H1 (cell line): ENCODE data around the gene CYP27C1. TPM values are rescaled to one million over a fixed set of nuclear protein-coding genes. Genes with fewer than 3 reads are reported as not detected.
A peak's percentile ranks its signal among the peaks of the same experiment; 100 is the strongest.

ENCODE experiments used
- CTCF ChIA-PET: fragments of 300-600 bp; sonication (Branson Sonifier 250); formaldehyde crosslinking; loops from one replicate; lab custom pipeline; 2021; ENCODE audit not compliant: partially characterized antibody; lab: Charles Lee
- POLR2A ChIA-PET: fragments of 300-600 bp; sonication (Branson Sonifier 250); formaldehyde crosslinking; loops from one replicate; lab custom pipeline; 2021; ENCODE audit warnings: inconsistent platforms; ENCODE audit not compliant: partially characterized antibody; lab: Charles Lee
- DNase-seq, 2 experiments: peaks; one replicate each; pipeline versions ENCODE4 v3.0.0 to v3.0.0-alpha.2; 2010 to 2022; ENCODE audit warnings: low spot score in 2 of 2, low read depth in 1 of 2, mixed read lengths in 1 of 2
- FAIRE-seq: peaks from 2 replicates; lab custom pipeline; 2011; peaks lifted over from hg19 to GRCh38; lab: Jason Lieb, UNC
- H2AFZ ChIP-seq: 2 replicates; pipeline ENCODE4 v1.8.1; 2012; ENCODE audit warnings: low read length, inconsistent platforms
- H2AK5ac ChIP-seq: 2 replicates; pipeline ENCODE4 v1.6.1; 2013; ENCODE audit warnings: low read depth, low read length
- H2BK120ac ChIP-seq: replicated peaks from 2 replicates; pipeline ENCODE3; 2013; ENCODE audit warnings: low read depth, low read length, inconsistent platforms
- H2BK12ac ChIP-seq: 2 replicates; pipeline ENCODE4 v1.6.1; 2013; ENCODE audit warnings: low read depth, low read length
- H2BK15ac ChIP-seq: 2 replicates; pipeline ENCODE4 v1.6.1; 2013; ENCODE audit warnings: low read length
- H2BK20ac ChIP-seq: 2 replicates; pipeline ENCODE4 v1.6.1; 2013; ENCODE audit warnings: low read length
- H2BK5ac ChIP-seq: 2 replicates; pipeline ENCODE4 v1.6.1; 2013; ENCODE audit warnings: low read depth, low read length
- H3K14ac ChIP-seq: 2 replicates; pipeline ENCODE4 v1.6.1; 2013; ENCODE audit warnings: inconsistent platforms; ENCODE audit not compliant: insufficient read length
- H3K18ac ChIP-seq: 2 replicates; pipeline ENCODE4 v1.6.1; 2013; ENCODE audit warnings: low read length; ENCODE audit errors: extremely low read depth
- H3K23ac ChIP-seq: 2 replicates; pipeline ENCODE4 v1.6.1; 2013; ENCODE audit warnings: inconsistent platforms; ENCODE audit not compliant: insufficient read length
- H3K23me2 ChIP-seq: 2 replicates; pipeline ENCODE4 v1.6.1; 2013; ENCODE audit warnings: low read depth, low read length
- H3K27ac ChIP-seq: 2 replicates; pipeline ENCODE4 v1.6.1; 2011; ENCODE audit warnings: low read depth, low read length, inconsistent platforms
- H3K27me3 ChIP-seq, 4 experiments: replicated peaks in 1 of 4; 1 replicate in 1 of 4; 2 replicates in 3 of 4; pipeline versions ENCODE4 v1.6.1 to v1.8.1; 2011 to 2013; ENCODE audit warnings: low read length in 3 of 4, mild to moderate bottlenecking in 3 of 4, inconsistent platforms in 2 of 4, mixed read lengths in 2 of 4, moderate library complexity in 1 of 4; ENCODE audit not compliant: control insufficient read depth in 3 of 4, insufficient read depth in 3 of 4; ENCODE audit errors: extremely low read depth in 1 of 4
- H3K36me3 ChIP-seq, 4 experiments: 2 replicates each; pipeline versions ENCODE4 v1.6.1 to v1.8.1; 2011 to 2013; ENCODE audit warnings: mild to moderate bottlenecking in 4 of 4, low read length in 3 of 4, moderate library complexity in 2 of 4, control low read depth in 1 of 4, inconsistent platforms in 1 of 4; ENCODE audit not compliant: insufficient read depth in 4 of 4, control insufficient read depth in 2 of 4
- H3K4ac ChIP-seq: replicated peaks from 2 replicates; pipeline ENCODE3; 2013; ENCODE audit warnings: low read length, low read depth, mixed read lengths, inconsistent platforms; ENCODE audit not compliant: insufficient read length
- H3K4me1 ChIP-seq, 4 experiments: replicated peaks in 1 of 4; 1 replicate in 1 of 4; 2 replicates in 3 of 4; pipeline versions ENCODE4 v1.6.1 to v1.8.1; 2011 to 2013; ENCODE audit warnings: low read length in 3 of 4, inconsistent platforms in 2 of 4, mixed read lengths in 1 of 4; ENCODE audit not compliant: insufficient read depth in 4 of 4, control insufficient read depth in 3 of 4
- H3K4me2 ChIP-seq, 2 experiments: 2 replicates each; pipeline versions ENCODE4 v1.6.1 to v1.8.1; 2011 to 2013; ENCODE audit warnings: low read depth in 2 of 2, low read length in 2 of 2, control low read depth in 1 of 2, inconsistent platforms in 1 of 2, mild to moderate bottlenecking in 1 of 2; ENCODE audit not compliant: insufficient read depth in 1 of 2
- H3K4me3 ChIP-seq, 4 experiments: fragments of 200-600, 300-600 bp in 1 of 4; sonication (generic), shearing (Covaris generic), sonication (Bioruptor Twin) in 1 of 4; 2 replicates each; pipeline versions ENCODE4 v1.5.1 to v1.8.1; 2011 to 2016; ENCODE audit warnings: low read length in 4 of 4, low read depth in 3 of 4, control low read depth in 2 of 4, inconsistent platforms in 2 of 4, mild to moderate bottlenecking in 2 of 4, mixed read lengths in 1 of 4, moderate library complexity in 1 of 4; ENCODE audit not compliant: insufficient read depth in 2 of 4; ENCODE audit errors: extremely low read depth in 1 of 4
- H3K56ac ChIP-seq: replicated peaks from 2 replicates; pipeline ENCODE3; 2013; ENCODE audit warnings: low read depth, mild to moderate bottlenecking, mixed read lengths, low read length, inconsistent platforms; ENCODE audit not compliant: insufficient read length
- H3K79me1 ChIP-seq: 2 replicates; pipeline ENCODE4 v1.6.1; 2013; ENCODE audit warnings: low read depth, low read length, control low read depth
- H3K79me2 ChIP-seq, 2 experiments: 2 replicates each; pipeline versions ENCODE4 v1.6.1 to v1.8.1; 2012 to 2013; ENCODE audit warnings: low read length in 2 of 2, mild to moderate bottlenecking in 2 of 2, inconsistent platforms in 1 of 2; ENCODE audit not compliant: insufficient read depth in 2 of 2, control insufficient read depth in 1 of 2
- H3K9ac ChIP-seq, 4 experiments: replicated peaks in 1 of 4; 1 replicate in 1 of 4; 2 replicates in 3 of 4; pipeline versions ENCODE4 v1.6.1 to v1.8.1; 2011 to 2013; ENCODE audit warnings: low read depth in 3 of 4, low read length in 3 of 4, control low read depth in 2 of 4, mild to moderate bottlenecking in 2 of 4, moderate library complexity in 2 of 4, inconsistent platforms in 1 of 4; ENCODE audit errors: extremely low read depth in 1 of 4
- H3K9me3 ChIP-seq, 2 experiments: 2 replicates each; pipeline versions ENCODE4 v1.6.1 to v1.8.1; 2012 to 2013; ENCODE audit warnings: mild to moderate bottlenecking in 2 of 2, moderate library complexity in 2 of 2, control low read depth in 1 of 2, inconsistent platforms in 1 of 2, low read depth in 1 of 2, low read length in 1 of 2, mixed read lengths in 1 of 2; ENCODE audit not compliant: insufficient read depth in 2 of 2
- H4K20me1 ChIP-seq, 2 experiments: replicated peaks in 1 of 2; 2 replicates each; pipeline versions ENCODE3 to v1.8.1; 2011 to 2013; ENCODE audit warnings: inconsistent platforms in 2 of 2, low read length in 2 of 2, mild to moderate bottlenecking in 1 of 2; ENCODE audit not compliant: insufficient read depth in 2 of 2, control insufficient read depth in 1 of 2
- H4K5ac ChIP-seq: 2 replicates; pipeline ENCODE4 v1.6.1; 2013; ENCODE audit warnings: low read length, low read depth, mixed read lengths, inconsistent platforms; ENCODE audit not compliant: insufficient read length
- H4K8ac ChIP-seq: 2 replicates; pipeline ENCODE4 v1.8.0; 2013; ENCODE audit warnings: mild to moderate bottlenecking, moderate library complexity, low read length, inconsistent platforms; ENCODE audit not compliant: insufficient read depth; ENCODE audit errors: extremely low read depth
- H4K91ac ChIP-seq: replicated peaks from 2 replicates; pipeline ENCODE3; 2013; ENCODE audit warnings: low read length, mixed read lengths, inconsistent platforms; ENCODE audit not compliant: insufficient read length
- ASH2L ChIP-seq: fragments of 200-600, 300-600 bp; sonication (generic); IDR thresholded peaks from one replicate; pipeline ENCODE4 v1.7.1; 2017; ENCODE audit warnings: low read length
- BRCA1 ChIP-seq: IDR thresholded peaks from 2 replicates; pipeline ENCODE4 v1.6.1; 2012; ENCODE audit warnings: low read depth, low read length, improper control_type of control experiment
- CHD1 ChIP-seq: IDR thresholded peaks from 2 replicates; pipeline ENCODE4 v1.6.1; 2012; ENCODE audit warnings: low read depth, low read length, improper control_type of control experiment
- CREB1 ChIP-seq: IDR thresholded peaks from 2 replicates; pipeline ENCODE4 v1.6.1; 2012; ENCODE audit warnings: inconsistent platforms
- CTBP2 ChIP-seq: IDR thresholded peaks from 2 replicates; pipeline ENCODE4 v1.7.0; 2011; ENCODE audit warnings: borderline replicate concordance, mild to moderate bottlenecking, moderate library complexity, mixed read lengths, low read length; ENCODE audit not compliant: insufficient read depth, insufficient read length
- EGR1 ChIP-seq: IDR thresholded peaks from 2 replicates; pipeline ENCODE4 v1.6.1; 2011; ENCODE audit warnings: low read depth, low read length, borderline replicate concordance
- FOSL1 ChIP-seq: IDR thresholded peaks from 2 replicates; pipeline ENCODE4 v1.6.1; 2011; ENCODE audit warnings: mild to moderate bottlenecking, low read depth, low read length, moderate library complexity; ENCODE audit not compliant: insufficient read depth
- PHF8 ChIP-seq: fragments of 200-600 bp; sonication (generic); conservative IDR thresholded peaks from 2 replicates; pipeline ENCODE4 v1.7.1; 2012; ENCODE audit warnings: low read depth, mild to moderate bottlenecking, inconsistent platforms, low read length, moderate library complexity
- SAP30 ChIP-seq: fragments of 300-600 bp; sonication (generic); IDR thresholded peaks from 2 replicates; pipeline ENCODE4 v1.7.1; 2012; ENCODE audit warnings: low read length, moderate library complexity, mild to moderate bottlenecking, inconsistent platforms; ENCODE audit not compliant: insufficient read depth, insufficient replicate concordance
- SIN3A ChIP-seq, 2 experiments: IDR thresholded peaks in 1 of 2; conservative IDR thresholded peaks in 1 of 2; 2 replicates each; pipeline ENCODE4 v1.6.1; 2011 to 2012; ENCODE audit warnings: low read length in 2 of 2, improper control_type of control experiment in 1 of 2, low read depth in 1 of 2, mild to moderate bottlenecking in 1 of 2
- SP4 ChIP-seq: IDR thresholded peaks from 2 replicates; pipeline ENCODE4 v1.6.1; 2012; ENCODE audit warnings: low read length, inconsistent platforms
- SRF ChIP-seq: IDR thresholded peaks from 2 replicates; pipeline ENCODE4 v1.6.1; 2011; ENCODE audit warnings: mild to moderate bottlenecking, low read depth, low read length, moderate library complexity
- TBP ChIP-seq: IDR thresholded peaks from 2 replicates; pipeline ENCODE4 v1.6.1; 2011; ENCODE audit warnings: low read depth, low read length, improper control_type of control experiment
- WGBS, 2 experiments: shearing (Covaris generic) in 1 of 2; methylation state at CpG; one replicate each; pipeline versions ENCODE4 v1.1.6 to v1.1.7; 2013 to 2015; ENCODE audit warnings: low lambda C conversion rate in 2 of 2, mixed read lengths in 2 of 2, inconsistent platforms in 1 of 2, low coverage in 1 of 2, missing lambda C conversion rate in 1 of 2; ENCODE audit not compliant: insufficient replicate concordance in 2 of 2, insufficient coverage in 1 of 2, insufficient read length in 1 of 2; ENCODE audit errors: extremely low coverage in 1 of 2, missing lambda C conversion rate in 1 of 2; 5-methylcytosine and 5-hydroxymethylcytosine counted together
- polyA plus RNA-seq, 7 experiments: library from polyadenylated mRNA; depleted of rRNA in 3 of 7; stranded (reverse) in 5 of 7; unstranded in 2 of 7; fragments of >200 nt in 5 of 7; fragments of 200-250 nt in 2 of 7; gene quantifications; 1 replicate in 5 of 7; 2 replicates in 1 of 7; 4 replicates in 1 of 7; pipeline versions ENCODE4 v1.2.1 to v1.2.3, GENCODE V29; 2011 to 2013; ENCODE audit warnings: missing spikeins in 2 of 7, mixed read lengths in 2 of 7
- total RNA-seq: library from RNA; stranded (reverse); fragmentation: NEBNext Ultra II Directional; extraction: Animal tissue kit (Norgen Biotek cat#: 25700); gene quantifications from 2 replicates; pipeline ENCODE4 v1.2.1, GENCODE V29; 2021

CYP27C1 gene
- total and polyA plus RNA-seq, 2 of the 8 experiments (the other 6 are each of a cell fraction or from before 2014, with no cell fraction given) = 1.3 to 3.2 TPM

- 74% methylated on average over 17 of the region's 17 CpGs; no CpG with 5 or more reads in 1 of the 2 experiments for WGBS, 2 experiments
- Histone ChIP-seq H3K4me1 (peaks cover 0 to 20% (median 10%) of the 10 kb centered on the region in 4 experiments; a peak in 4 of 7 replicates), H3K14ac (no peak overlapping the region), H3K4ac (no peak overlapping the region), H4K20me1 (no peaks in the 10 kb centered on the region), H3K36me3 (no peaks in the 10 kb centered on the region; a peak in 1 of 8 replicates), H3K27me3 (no peaks in the 10 kb centered on the region), H3K27ac (no peak overlapping the region), H2BK20ac (no peak overlapping the region), H3K4me3 (no peak overlapping the region), H2BK5ac (no peak overlapping the region), H3K18ac (peak overlapping the region; percentile 15; the same call in 1 of the 2 replicates), H2BK12ac (no peak overlapping the region), H2BK15ac (no peak overlapping the region), H2BK120ac (no peak overlapping the region), H3K56ac (no peak overlapping the region), H3K23ac (no peak overlapping the region), H3K79me1 (no peaks in the 10 kb centered on the region), H3K79me2 (no peaks in the 10 kb centered on the region), H4K8ac (no peak overlapping the region; the same call in 1 of the 2 replicates), H4K91ac (peak overlapping the region; percentile 20), H3K9ac (no peak overlapping the region), H2AFZ (no peak overlapping the region), H2AK5ac (no peak overlapping the region), H3K23me2 (no peaks in the 10 kb centered on the region), H4K5ac (no peak overlapping the region), H3K9me3 (no peaks in the 10 kb centered on the region), H3K4me2 (no peak overlapping the region; a peak in 1 of 4 replicates)
- DNase-seq = no peak
- CTCF ChIA-PET = interaction anchor here (0.8 to 2.5 kb wide), 7 partner anchors 10 to 50 kb away, joined by 3 to 9 read pairs (median 3); no protein-coding TSS in a partner anchor
- FAIRE-seq = no peak
- POLR2A ChIA-PET = interaction anchor here (1.5 kb wide), 1 partner anchor 32 kb away, joined by 4 read pairs; no protein-coding TSS in a partner anchor
- no peak for TF ChIP-seq SRF
- no peak for TF ChIP-seq CHD1
- TF ChIP-seq PHF8 = no peak
- no peak for TF ChIP-seq CTBP2
- no peak for TF ChIP-seq SIN3A (conservative IDR thresholded peaks at IDR 0.05 in 1 of 2, IDR thresholded peaks at IDR 0.05 in 1 of 2; ENCODE audit: low read depth in 1 of 2, low read length in 2 of 2)
- TF ChIP-seq BRCA1 = no peak
- TF ChIP-seq SP4 = no peak
- no peak for TF ChIP-seq TBP
- no peak for TF ChIP-seq ASH2L
- TF ChIP-seq SAP30 = no peak
- TF ChIP-seq EGR1 = no peak
- TF ChIP-seq FOSL1 = no peak
- TF ChIP-seq CREB1 = no peak
Observed at GRCh38 chr2:127187081-127187775, 32.9 kb downstream of the CYP27C1 start.
